NCI-H128 (cell line): Measurements from ENCODE around the gene XXYLT1.
"Not testable (repeated sequence)": the region's sequence is repeated elsewhere in the genome, so short reads cannot be mapped to it uniquely, and the experiment has no call there.

ENCODE experiments used
- DNase-seq: peaks from one replicate; lab custom pipeline; 2025; ENCODE audit not compliant: unreplicated experiment; lab: John Stamatoyannopoulos, UW

Gene XXYLT1

GRCh38 chr3:195116407-195117185 is 154.4 kb downstream of the XXYLT1 start:
- no peak for DNase-seq

DNA sequence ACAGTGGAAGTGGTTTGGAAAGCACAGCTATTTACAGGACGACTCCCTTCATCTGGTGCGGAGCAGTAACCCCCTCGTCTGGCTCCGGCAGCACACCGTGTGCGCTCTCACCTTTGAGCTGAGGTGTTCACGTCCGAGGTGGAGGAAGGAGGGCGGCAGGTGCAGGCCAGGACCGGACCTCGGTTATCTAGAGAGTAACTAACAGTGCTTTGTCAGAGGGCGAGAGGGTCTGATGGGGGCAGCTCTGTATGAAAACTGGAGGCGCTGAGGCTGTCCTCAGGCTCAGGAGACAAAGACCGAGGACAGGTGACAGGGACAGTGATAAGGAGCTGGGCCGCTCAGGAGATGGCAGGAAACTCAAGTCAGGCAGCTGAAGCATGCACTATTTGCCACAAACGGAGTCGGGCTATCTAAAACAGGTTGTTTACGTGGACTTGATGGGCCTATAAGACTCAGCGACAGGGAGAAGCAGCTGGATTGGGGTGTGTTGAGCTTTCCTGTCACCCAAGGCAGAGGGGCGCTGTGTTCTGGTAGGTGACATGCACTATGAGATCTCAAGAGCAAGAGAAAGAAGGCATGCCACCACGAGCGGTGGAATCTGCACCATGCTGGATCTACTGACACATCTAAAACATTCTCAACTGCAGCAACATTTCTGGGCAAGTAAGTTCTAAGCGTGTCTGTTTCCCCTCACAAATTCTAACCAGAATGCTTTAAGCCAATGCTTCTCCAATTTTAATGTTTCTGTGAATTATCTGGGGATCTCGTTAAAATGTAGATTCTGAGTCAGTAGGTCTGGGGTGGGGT is 155.2 kb downstream of the XXYLT1 start:
- DNase-seq = no peak

GRCh38 chr3:195114786-195115599 is 156.0 kb downstream of the XXYLT1 start:
- DNase-seq = no peak

DNA sequence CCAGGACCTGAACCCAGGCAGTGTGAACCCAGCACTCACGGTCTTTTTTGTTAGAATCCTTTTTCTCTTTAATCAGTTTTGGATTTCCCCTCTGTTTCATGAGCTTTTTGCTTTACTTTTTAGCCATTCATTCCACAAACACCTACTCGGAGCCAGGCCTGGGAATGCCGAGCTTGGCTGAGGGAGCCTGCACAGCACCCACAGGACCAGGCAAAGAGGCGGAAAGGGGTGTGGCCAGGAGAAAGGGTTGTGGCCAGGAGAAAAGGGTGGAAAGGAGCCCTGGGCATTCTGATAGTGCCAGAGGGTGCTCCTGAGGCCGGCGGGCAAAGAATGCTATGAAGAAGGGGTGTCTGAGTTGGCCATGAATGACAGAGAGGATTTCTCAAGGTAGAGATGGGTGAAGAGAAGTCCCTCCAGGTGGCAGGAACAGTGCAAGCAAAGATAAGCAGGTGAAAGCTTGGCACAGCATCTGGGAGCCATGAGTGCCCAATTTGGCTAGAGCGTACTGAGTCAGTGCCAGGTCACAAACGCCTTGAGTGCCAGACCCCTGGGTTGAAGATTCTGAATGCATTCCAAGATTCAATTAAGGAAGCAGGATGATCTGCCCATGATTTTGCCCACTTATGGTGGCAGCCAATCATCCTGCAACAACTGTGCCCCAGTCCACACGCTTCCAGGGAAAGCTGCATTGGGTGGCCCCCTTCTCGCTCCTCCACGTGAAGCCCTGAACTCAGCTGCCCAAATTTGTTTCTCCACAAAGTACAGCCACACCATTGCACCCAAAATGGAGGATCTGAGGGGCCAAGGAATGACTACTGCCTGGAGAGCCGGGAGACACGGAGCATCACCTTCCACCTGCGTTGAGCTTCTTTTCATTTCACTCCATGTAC is 157.2 kb downstream of the XXYLT1 start:
- DNase-seq = no peak

GRCh38 chr3:195113048-195113447 is 157.9 kb downstream of the XXYLT1 start:
- DNase-seq = no peak

- DNase-seq = no peak
Measured at GRCh38 chr3:195112361-195112791, 158.6 kb downstream of the XXYLT1 start.

GRCh38 chr3:195111766-195112165 is 159.2 kb downstream of the XXYLT1 start:
- no peak for DNase-seq

DNA sequence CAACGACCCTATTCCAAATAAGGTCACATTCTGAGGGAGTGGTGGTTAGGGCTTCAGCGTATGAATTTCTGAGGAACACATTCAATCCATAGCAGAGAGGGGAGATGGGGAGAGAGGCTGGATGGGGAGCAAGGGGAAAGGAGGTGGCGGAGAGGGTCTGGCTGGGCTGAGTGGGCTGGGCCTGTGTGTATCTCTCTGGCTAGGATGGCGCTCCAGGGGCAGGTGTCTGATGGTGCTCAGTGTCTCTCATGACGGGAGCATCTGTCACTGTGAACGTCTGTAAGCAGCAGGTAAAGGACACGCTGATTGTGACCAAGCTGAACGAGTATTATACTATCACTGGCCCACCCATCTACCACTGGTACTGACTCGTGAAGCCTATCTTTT is 159.6 kb downstream of the XXYLT1 start:
- DNase-seq = no peak

DNA sequence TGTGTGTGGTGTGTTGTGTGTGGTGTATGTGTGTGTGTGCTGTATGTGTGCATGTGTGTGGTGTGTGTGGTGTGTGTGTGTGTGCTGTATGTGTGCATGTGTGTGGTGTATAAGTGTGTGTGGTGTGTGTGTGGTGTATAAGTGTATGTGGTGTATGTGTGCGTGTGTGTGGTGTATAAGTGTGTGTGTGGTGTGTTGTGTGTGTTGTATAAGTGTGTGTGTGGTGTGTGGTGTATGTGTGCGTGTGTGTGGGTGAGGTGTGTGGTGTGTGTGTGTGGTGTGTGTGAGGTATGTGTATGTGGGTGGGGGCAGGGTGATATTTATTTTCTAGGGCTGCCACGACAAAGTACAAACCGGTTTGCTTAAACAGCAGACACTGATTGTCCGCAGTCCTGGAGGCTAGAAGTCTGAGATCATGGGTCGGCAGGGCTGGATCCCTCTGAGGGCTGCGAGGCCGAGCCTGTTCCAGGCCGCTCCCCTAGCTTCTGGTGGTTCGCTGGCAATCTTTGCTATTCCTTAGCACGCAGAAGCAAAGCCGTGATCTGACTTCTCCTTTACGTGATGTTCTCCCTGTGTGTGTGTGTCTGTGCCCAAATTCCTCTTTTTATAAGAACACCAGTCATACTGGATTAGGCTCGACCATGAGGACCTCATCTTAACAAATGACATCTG is 160.2 kb downstream of the XXYLT1 start:
- no peak for DNase-seq

DNA sequence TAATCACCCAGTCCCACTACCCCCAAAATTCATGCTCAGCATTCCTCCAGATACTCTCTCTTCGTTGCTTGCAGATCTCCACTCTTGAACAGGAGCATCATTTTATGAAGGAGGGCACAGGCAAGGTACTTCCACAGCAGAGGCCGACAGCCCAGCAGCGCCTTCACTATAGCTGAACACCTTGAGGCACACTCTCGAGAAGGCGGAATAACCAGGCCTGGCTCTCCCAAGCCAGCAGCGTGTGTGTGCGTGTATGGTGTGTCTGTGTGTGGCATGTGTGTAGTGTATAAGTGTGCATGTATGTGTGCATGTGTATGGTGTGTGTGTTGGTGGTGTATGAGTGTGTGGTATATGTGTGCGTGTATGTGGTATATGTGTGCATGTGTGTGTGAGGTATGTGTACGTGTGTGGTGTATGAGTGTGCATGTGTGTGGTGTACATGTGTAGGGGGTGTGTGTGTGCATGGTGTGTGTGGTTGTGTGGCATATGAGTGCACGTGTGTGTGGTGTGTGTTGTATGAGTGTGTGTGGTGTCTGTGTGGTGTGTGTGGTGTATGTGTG is 161.8 kb downstream of the XXYLT1 start:
- no peak for DNase-seq

GRCh38 chr3:195107593-195107992 is 163.4 kb downstream of the XXYLT1 start:
- no peak for DNase-seq

- DNase-seq = not testable (repeated sequence)
Measured at GRCh38 chr3:195107031-195107430, 163.9 kb downstream of the XXYLT1 start.

DNA sequence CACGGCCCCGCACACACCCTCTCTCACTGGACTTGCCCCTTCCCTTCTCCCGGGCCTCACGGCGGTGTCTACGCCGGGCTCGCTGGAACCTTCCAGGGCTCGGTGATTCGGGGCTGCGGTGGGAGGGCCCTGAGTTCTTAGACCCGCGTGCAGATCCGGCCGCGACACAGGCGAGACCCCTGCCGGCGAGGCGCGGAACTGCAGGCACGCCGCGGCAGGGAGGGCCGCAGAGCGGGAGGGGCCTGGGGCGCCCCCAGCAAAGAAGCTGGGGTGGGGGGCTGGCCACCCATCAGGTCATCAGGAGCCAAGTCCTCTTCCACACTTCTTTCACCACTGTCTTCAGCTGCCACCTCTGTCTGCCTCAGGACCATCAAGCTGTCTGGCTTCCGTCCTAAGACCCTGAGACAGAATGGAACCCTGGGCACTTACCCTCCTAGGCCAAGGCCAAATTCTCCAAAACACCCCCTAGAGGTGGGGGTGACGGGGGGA is 164.5 kb downstream of the XXYLT1 start:
- DNase-seq = no peak

- no peak for DNase-seq
Measured at GRCh38 chr3:195105841-195106417, 165.0 kb downstream of the XXYLT1 start.

DNA sequence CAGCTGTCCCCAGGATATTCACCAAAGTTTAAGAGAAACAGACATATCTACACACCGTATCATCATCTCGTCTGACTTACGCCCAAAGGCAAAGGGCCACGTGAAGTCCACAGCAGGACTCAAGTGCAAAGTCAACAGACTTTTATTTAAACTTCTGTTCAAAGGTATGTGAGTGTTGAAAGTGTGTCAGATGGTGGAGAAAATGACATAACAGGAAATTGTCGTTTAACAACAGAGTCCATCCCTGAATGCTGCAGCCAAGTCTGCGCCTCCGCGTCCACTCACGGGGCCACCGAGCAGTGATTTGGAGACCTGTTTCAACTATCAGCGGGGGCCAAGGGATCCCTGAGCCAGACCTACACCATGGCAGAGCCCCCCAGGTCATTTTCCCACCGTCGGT is 165.6 kb downstream of the XXYLT1 start:
- no peak for DNase-seq

GRCh38 chr3:195104340-195104739 is 166.6 kb downstream of the XXYLT1 start:
- no peak for DNase-seq

GRCh38 chr3:195103623-195104022 is 167.3 kb downstream of the XXYLT1 start:
- DNase-seq = no peak

GRCh38 chr3:195102609-195103467 is 168.1 kb downstream of the XXYLT1 start:
- no peak for DNase-seq
